NCI-H69 (cell line): ENCODE data around the gene FAM200A.
"Not testable (repeated sequence)": the region's sequence is repeated elsewhere in the genome, so short reads cannot be mapped to it uniquely, and the experiment has no call there.

ENCODE experiments used
- DNase-seq: peaks from one replicate; lab custom pipeline; 2025; lab: John Stamatoyannopoulos, UW

The FAM200A gene

GRCh38 chr7:99551767-99552463 is at the start of gene FAM200A:
FAM200A (minus strand) TSS chr7:99552114; CDS start chr7:99548407, 3,707 bp downstream.
- DNase-seq = peak; percentile 99

- DNase-seq = no peak
These were observed 47.9 kb upstream of the FAM200A start for GRCh38 chr7:99599836-99600235.

GRCh38 chr7:99597762-99598501 is 46.0 kb upstream of the FAM200A start, which contains the start of gene TMEM225B:
TMEM225B (plus strand) TSS chr7:99598267; CDS start chr7:99604389, 6,122 bp downstream.
- DNase-seq = peak; percentile 16

GRCh38 chr7:99596408-99596955 is 44.6 kb upstream of the FAM200A start:
- DNase-seq = no peak

GRCh38 chr7:99594948-99595745 is 43.2 kb upstream of the FAM200A start:
- DNase-seq = no peak

GRCh38 chr7:99588868-99589267 is 37.0 kb upstream of the FAM200A start:
- no peak for DNase-seq

GRCh38 chr7:99580778-99581332 is 28.9 kb upstream of the FAM200A start:
- not testable (repeated sequence) for DNase-seq

- peak; percentile 82 for DNase-seq
These were observed 28.3 kb upstream of the FAM200A start for GRCh38 chr7:99579956-99580777.

- DNase-seq = peak; percentile 17
These were observed 27.5 kb upstream of the FAM200A start for GRCh38 chr7:99579281-99579955.

- DNase-seq = no peak
These were observed 24.3 kb upstream of the FAM200A start for GRCh38 chr7:99576251-99576650.

GRCh38 chr7:99573257-99573656 is 21.3 kb upstream of the FAM200A start:
- DNase-seq = no peak

- DNase-seq = no peak
These were observed 19.9 kb upstream of the FAM200A start for GRCh38 chr7:99571768-99572167.

GRCh38 chr7:99568770-99569169 is 16.9 kb upstream of the FAM200A start:
- DNase-seq = not testable (repeated sequence)

GRCh38 chr7:99563650-99564049 is 11.7 kb upstream of the FAM200A start:
- DNase-seq = no peak

GRCh38 chr7:99562832-99563231 is 10.9 kb upstream of the FAM200A start:
- DNase-seq = peak; percentile 38

GRCh38 chr7:99562114-99562784 is 10.3 kb upstream of the FAM200A start:
- no peak for DNase-seq

- no peak for DNase-seq
These were observed 9.8 kb upstream of the FAM200A start for GRCh38 chr7:99561737-99562051.

GRCh38 chr7:99560834-99561736 is 9.2 kb upstream of the FAM200A start:
- DNase-seq = no peak
